IMR-90 (cell line): ENCODE measurements around the gene PGC. TPM values are rescaled to one million over a fixed set of nuclear protein-coding genes. Genes with fewer than 3 reads are reported as not detected.

ENCODE experiments used
- ATAC-seq: fragments of 200-7000 bp; cut with Tn5 transposase; 2 replicates; pipeline ENCODE4 v1.9.1; 2020; ENCODE audit warnings: low read depth, mild to moderate bottlenecking, moderate library complexity
- BruUV-seq: library from RNA; stranded (reverse); fragments of 400-500 nt; replicated peaks from 2 replicates; lab custom pipeline; 2021; lab: Mats Ljungman, UMichigan
- CTCF ChIA-PET: fragments of 300-600 bp; formaldehyde crosslinking; extraction: SDS; loops from one replicate; lab custom pipeline; 2021; ENCODE audit warnings: antibody characterized with exemption; lab: Yijun Ruan, JAX
- POLR2A ChIA-PET: fragments of 300-600 bp; sonication (Branson Sonifier 250); formaldehyde crosslinking; loops from one replicate; lab custom pipeline; 2022; ENCODE audit warnings: antibody characterized with exemption; ENCODE audit not compliant: unreplicated experiment; lab: Charles Lee
- DNase-seq: peaks from one replicate; pipeline ENCODE4 v3.0.0; 2013
- H2AFZ ChIP-seq: replicated peaks from 2 replicates; pipeline ENCODE3; 2013; ENCODE audit warnings: low read length, mild to moderate bottlenecking; ENCODE audit not compliant: poor library complexity
- H2AK5ac ChIP-seq: 2 replicates; pipeline ENCODE4 v1.6.1; 2013; ENCODE audit warnings: low read depth, low read length, inconsistent platforms
- H2AK9ac ChIP-seq: replicated peaks from 2 replicates; pipeline ENCODE3; 2013; ENCODE audit warnings: mild to moderate bottlenecking, low read depth, low read length, moderate library complexity; ENCODE audit not compliant: poor library complexity
- H2BK120ac ChIP-seq: 2 replicates; pipeline ENCODE4 v1.6.1; 2013; ENCODE audit warnings: low read depth, low read length, inconsistent platforms
- H2BK15ac ChIP-seq: 3 replicates; pipeline ENCODE4 v1.6.1; 2013; ENCODE audit warnings: low read depth, low read length, inconsistent platforms
- H2BK20ac ChIP-seq: 2 replicates; pipeline ENCODE4 v1.6.1; 2013; ENCODE audit warnings: low read depth, mild to moderate bottlenecking, inconsistent platforms, low read length, moderate library complexity
- H2BK5ac ChIP-seq: 2 replicates; pipeline ENCODE4 v1.6.1; 2013; ENCODE audit warnings: mild to moderate bottlenecking, low read depth, low read length, inconsistent platforms; ENCODE audit not compliant: poor library complexity, severe bottlenecking
- H3K14ac ChIP-seq: replicated peaks from 2 replicates; pipeline ENCODE4 v1.6.1; 2013; ENCODE audit warnings: low read depth, low read length, inconsistent platforms
- H3K18ac ChIP-seq: 2 replicates; pipeline ENCODE4 v1.6.1; 2013; ENCODE audit warnings: low read depth, low read length, control low read depth
- H3K23ac ChIP-seq: 2 replicates; pipeline ENCODE4 v1.6.1; 2013; ENCODE audit warnings: low read depth, low read length, inconsistent platforms
- H3K27ac ChIP-seq: 2 replicates; pipeline ENCODE4 v1.5.1; 2013; ENCODE audit warnings: mild to moderate bottlenecking, control low read depth, low read length; ENCODE audit not compliant: insufficient read depth
- H3K27me3 ChIP-seq: 2 replicates; pipeline ENCODE4 v1.6.1; 2013; ENCODE audit warnings: low read length; ENCODE audit not compliant: control insufficient read depth, insufficient read depth
- H3K36me3 ChIP-seq: 2 replicates; pipeline ENCODE4 v1.6.1; 2013; ENCODE audit warnings: low read length, mixed read lengths; ENCODE audit not compliant: control insufficient read depth, insufficient read depth
- H3K4ac ChIP-seq: 2 replicates; pipeline ENCODE4 v1.6.1; 2013; ENCODE audit warnings: low read depth, low read length, inconsistent platforms
- H3K4me1 ChIP-seq: 2 replicates; pipeline ENCODE4 v1.6.1; 2013; ENCODE audit warnings: low read length, mixed read lengths; ENCODE audit not compliant: control insufficient read depth, insufficient read depth
- H3K4me2 ChIP-seq: 2 replicates; pipeline ENCODE4 v1.6.1; 2013; ENCODE audit warnings: low read depth, mild to moderate bottlenecking, control low read depth, low read length, moderate library complexity
- H3K4me3 ChIP-seq: 2 replicates; pipeline ENCODE4 v1.5.1; 2013; ENCODE audit warnings: low read depth, mild to moderate bottlenecking, control low read depth, low read length, moderate library complexity; ENCODE audit not compliant: insufficient read depth
- H3K56ac ChIP-seq: 2 replicates; pipeline ENCODE4 v1.6.1; 2013; ENCODE audit warnings: low read length, inconsistent platforms; ENCODE audit not compliant: insufficient read depth; ENCODE audit errors: extremely low read depth
- H3K79me1 ChIP-seq, 2 experiments: 2 replicates each; pipeline ENCODE4 v1.6.1; 2013; ENCODE audit warnings: low read length in 2 of 2, inconsistent platforms in 1 of 2, low read depth in 1 of 2
- H3K9ac ChIP-seq: 2 replicates; pipeline ENCODE4 v1.6.1; 2013; ENCODE audit warnings: low read depth, low read length, control low read depth
- H3K9me1 ChIP-seq: 2 replicates; pipeline ENCODE4 v1.6.1; 2013; ENCODE audit warnings: low read length, inconsistent platforms; ENCODE audit not compliant: insufficient read depth
- H3K9me3 ChIP-seq: 2 replicates; pipeline ENCODE4 v1.6.1; 2013; ENCODE audit warnings: low read length; ENCODE audit not compliant: control insufficient read depth, insufficient read depth
- H4K20me1 ChIP-seq: 2 replicates; pipeline ENCODE4 v1.6.1; 2013; ENCODE audit warnings: low read length, inconsistent platforms; ENCODE audit not compliant: insufficient read depth
- H4K5ac ChIP-seq: 2 replicates; pipeline ENCODE4 v1.6.1; 2013; ENCODE audit warnings: mild to moderate bottlenecking, low read depth, low read length, control low read depth
- H4K8ac ChIP-seq, 2 experiments: 2 replicates each; pipeline ENCODE4 v1.6.1; 2013; ENCODE audit warnings: low read depth in 2 of 2, low read length in 2 of 2, control low read depth in 1 of 2, inconsistent platforms in 1 of 2
- H4K91ac ChIP-seq: 2 replicates; pipeline ENCODE4 v1.6.1; 2013; ENCODE audit warnings: low read depth, low read length, inconsistent platforms; ENCODE audit not compliant: insufficient read depth
- CHD1 ChIP-seq: IDR thresholded peaks from 2 replicates; pipeline ENCODE4 v1.6.1; 2012; ENCODE audit warnings: low read depth, low read length, improper control_type of control experiment
- RFX5 ChIP-seq: IDR thresholded peaks from 2 replicates; pipeline ENCODE4 v1.8.0; 2012; ENCODE audit warnings: low read depth, mild to moderate bottlenecking, low read length, moderate library complexity
- WGBS, 2 experiments: methylation state at CpG; one replicate each; pipeline versions ENCODE4 v1.1.5 to v1.1.7; 2013; ENCODE audit warnings: missing lambda C conversion rate in 2 of 2; ENCODE audit not compliant: insufficient read length in 1 of 2; ENCODE audit errors: extremely low coverage in 2 of 2; 5-methylcytosine and 5-hydroxymethylcytosine counted together
- dilution Hi-C: fragments of 300-500 bp; cut with HindIII; formaldehyde crosslinking; loops from one replicate; pipeline ENCODE4 v1.14.3; 2018; ENCODE audit warnings: low sequenced_read_pairs; ENCODE audit not compliant: unreplicated experiment
- in situ Hi-C: fragments of 300-500 bp; cut with MboI; formaldehyde crosslinking; loops from 3 replicates; pipeline ENCODE4 v1.14.3; 2019; ENCODE audit warnings: low sequenced_read_pairs, inconsistent platforms, mixed read lengths
- intact Hi-C: fragments of 100-400 bp; cut with micrococcal nuclease; formaldehyde crosslinking; loops from 2 replicates; pipeline ENCODE4 v1.10.0; 2022
- polyA plus RNA-seq, 3 experiments: library from polyadenylated mRNA; depleted of rRNA; stranded (reverse); fragments of >200 nt; gene quantifications; 2 replicates each; pipeline ENCODE4 v1.2.3, GENCODE V29; 2012; ENCODE audit warnings: low replicate concordance in 1 of 3
- total RNA-seq: library from RNA; depleted of rRNA; stranded (reverse); fragments of >200 nt; gene quantifications from 2 replicates; pipeline ENCODE4 v1.2.3, GENCODE V29; 2012

Gene PGC
- total and polyA plus RNA-seq, 2 of the 4 experiments (the other 2 are of a cell fraction): not detected

DNA sequence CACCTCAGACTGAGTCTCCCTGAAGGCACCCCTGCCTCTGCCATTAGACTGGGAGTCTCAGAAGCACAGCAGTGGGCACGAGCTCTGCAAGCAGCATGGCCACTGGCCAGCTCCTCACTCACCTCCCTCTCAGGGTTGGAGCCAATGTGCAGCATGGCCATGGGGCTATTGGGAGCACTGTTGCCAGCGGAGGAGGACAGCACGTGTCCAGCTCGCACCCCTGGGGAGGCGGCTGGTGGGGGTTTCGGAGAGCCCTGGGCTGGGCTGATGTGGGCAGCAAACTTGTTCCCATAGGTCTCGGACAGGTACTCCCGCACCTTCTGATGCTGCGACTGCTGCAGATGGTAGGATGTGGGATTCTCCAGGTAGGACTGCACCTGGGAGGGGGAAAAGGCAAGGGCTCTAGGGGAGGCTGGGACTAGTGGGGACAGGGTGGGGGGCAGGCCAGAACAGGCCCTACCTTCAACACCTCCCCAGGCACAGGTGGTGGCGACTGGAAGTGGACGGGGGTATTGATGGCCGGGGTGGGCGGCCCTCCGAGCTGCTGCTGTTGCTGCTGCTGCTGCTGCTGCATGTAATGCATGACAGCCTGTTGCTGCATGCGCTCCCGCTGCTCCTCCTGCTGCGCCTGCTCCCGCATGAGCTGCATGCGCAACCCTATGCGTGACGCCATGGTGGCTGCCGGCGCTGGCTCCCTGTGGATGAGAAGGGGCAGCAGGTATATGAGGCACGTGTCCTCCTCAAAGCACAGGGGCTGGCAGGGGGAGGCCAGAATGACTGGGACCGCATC lies 56.5 kb downstream of the PGC start:
- CTCF ChIA-PET: no interaction called here
- no peak overlapping the region for H2BK15ac ChIP-seq
- no TSS peak for BruUV-seq
- H2BK5ac ChIP-seq: no peak overlapping the region
- peaks cover 7% of the 10 kb centered on the region for H3K4me1 ChIP-seq
- H3K14ac ChIP-seq: no peak overlapping the region
- H3K23ac ChIP-seq: no peak overlapping the region
- H3K27ac ChIP-seq: no peak overlapping the region
- H3K4me3 ChIP-seq: no peak overlapping the region
- no peaks in the 10 kb centered on the region; the same call in 1 of the 2 replicates for H3K27me3 ChIP-seq
- no peak overlapping the region for H2AFZ ChIP-seq
- H2AK9ac ChIP-seq: no peak overlapping the region
- H3K9ac ChIP-seq: no peak overlapping the region
- dilution Hi-C loops (no loop called here), in situ Hi-C loops (no loop called here), intact Hi-C loops (no loop called here)
- ATAC-seq: no peak
- H3K9me1 ChIP-seq: 0 out of 2 replicates have a peak, but pooled peaks cover 2% of the 10 kb centered on the region
- H4K20me1 ChIP-seq: no peaks in the 10 kb centered on the region; the same call in 1 of the 2 replicates
- no peaks in the 10 kb centered on the region for H3K36me3 ChIP-seq
- H2BK120ac ChIP-seq: no peak overlapping the region
- DNase-seq: no peak
- H4K5ac ChIP-seq: no peak overlapping the region
- H4K8ac ChIP-seq: no peak overlapping the region
- POLR2A ChIA-PET: no interaction called here
- no peak overlapping the region for H2BK20ac ChIP-seq
- no peak overlapping the region for H3K56ac ChIP-seq
- WGBS, 2 experiments: 87% methylated on average over 10 of the region's 25 CpGs; no CpG with 5 or more reads in 1 of the 2 experiments
- no peak overlapping the region for H3K4ac ChIP-seq
- H4K91ac ChIP-seq: no peak overlapping the region
- H3K18ac ChIP-seq: no peak overlapping the region
- no peaks in the 10 kb centered on the region for H3K9me3 ChIP-seq
- H2AK5ac ChIP-seq: no peak overlapping the region
- no peak for TF ChIP-seq RFX5
- TF ChIP-seq CHD1: no peak
- no peak overlapping the region for H3K4me2 ChIP-seq
- H3K79me1 ChIP-seq: no peaks in the 10 kb centered on the region
